HG02642 (cell line): ENCODE results near the gene RABL3.
"Not testable (repeated sequence)": the region's sequence is repeated elsewhere in the genome, so short reads cannot be mapped to it uniquely, and the experiment has no call there.

ENCODE experiments used
- ATAC-seq: cut with Tn5 transposase; IDR thresholded peaks from one replicate; pipeline ENCODE4 v1.9.1; 2021; ENCODE audit warnings: mild to moderate bottlenecking; ENCODE audit not compliant: unreplicated experiment, poor library complexity

The RABL3 gene

GRCh38 chr3:120749843-120750242 lies 7.5 kb upstream of the RABL3 start:
- ATAC-seq = no peak

- no peak for ATAC-seq
These were observed 3.1 kb upstream of the RABL3 start for GRCh38 chr3:120745466-120745865.

GRCh38 chr3:120743556-120744195 lies 1.4 kb upstream of the RABL3 start:
- ATAC-seq = no peak

- peak; percentile 21 for ATAC-seq
These were observed 591 bp upstream of the RABL3 start for GRCh38 chr3:120742849-120743365.

GRCh38 chr3:120741837-120742197 lies 499 bp downstream of the RABL3 start:
- ATAC-seq = no peak

- ATAC-seq = no peak
These were observed 996 bp downstream of the RABL3 start for GRCh38 chr3:120741320-120741719.

GRCh38 chr3:120738006-120738405 lies 4.3 kb downstream of the RABL3 start:
- ATAC-seq = not testable (repeated sequence)

GRCh38 chr3:120730576-120731542 lies 11.5 kb downstream of the RABL3 start:
- no peak for ATAC-seq

- ATAC-seq = no peak
These were observed 15.5 kb downstream of the RABL3 start for GRCh38 chr3:120726791-120727190.

- not testable (repeated sequence) for ATAC-seq
These were observed 23.0 kb downstream of the RABL3 start for GRCh38 chr3:120719167-120719834.

GRCh38 chr3:120713262-120713661 lies 29.1 kb downstream of the RABL3 start:
- no peak for ATAC-seq

- ATAC-seq = no peak
These were observed 31.9 kb downstream of the RABL3 start for GRCh38 chr3:120710369-120710768.

- peak; percentile 56 for ATAC-seq
These were observed 33.9 kb downstream of the RABL3 start for GRCh38 chr3:120708408-120708807.

- no peak for ATAC-seq
These were observed 35.4 kb downstream of the RABL3 start for GRCh38 chr3:120706950-120707349.

GRCh38 chr3:120705884-120706582 lies 36.3 kb downstream of the RABL3 start:
- no peak for ATAC-seq

GRCh38 chr3:120699333-120699732 lies 43.0 kb downstream of the RABL3 start:
- no peak for ATAC-seq

GRCh38 chr3:120693439-120694171 lies 48.7 kb downstream of the RABL3 start:
- ATAC-seq = no peak

- ATAC-seq = no peak
These were observed 52.9 kb downstream of the RABL3 start for GRCh38 chr3:120689395-120689794.

- peak; percentile 95 for ATAC-seq
These were observed 54.2 kb downstream of the RABL3 start for GRCh38 chr3:120688121-120688520.

GRCh38 chr3:120685411-120685810 lies 56.9 kb downstream of the RABL3 start:
- no peak for ATAC-seq
